ENCODE measurements around the gene HIVEP3. TPM values are rescaled to one million over a fixed set of nuclear protein-coding genes. Genes with fewer than 3 reads are reported as not detected.

HIVEP3 gene
- total RNA-seq, 2 experiments from 2014 or later, result 19.4 to 21.3 TPM

- H3K4me3 Mint-ChIP-seq, result no peak overlapping the region
- no peaks in the 10 kb centered on the region for H3K36me3 Mint-ChIP-seq
- no peaks in the 10 kb centered on the region for H3K27me3 Mint-ChIP-seq
- H3K4me1 Mint-ChIP-seq, result peaks cover 59% of the 10 kb centered on the region
- H3K9me3 Mint-ChIP-seq, result no peaks in the 10 kb centered on the region
- DNase-seq, result no peak
- no peak overlapping the region for H3K27ac Mint-ChIP-seq
Measured at GRCh38 chr1:41674522-41674921, 244.2 kb downstream of the HIVEP3 start.

- Mint-ChIP-seq H3K27me3 (no peaks in the 10 kb centered on the region), H3K4me3 (peak overlapping the region; percentile 63), H3K36me3 (no peaks in the 10 kb centered on the region), H3K9me3 (no peaks in the 10 kb centered on the region), H3K4me1 (peaks cover 60% of the 10 kb centered on the region), H3K27ac (peak overlapping the region; percentile 66)
- DNase-seq, result peak; percentile 35
Measured at GRCh38 chr1:41673806-41674205, 244.9 kb downstream of the HIVEP3 start.

GRCh38 chr1:41673378-41673777 lies 245.3 kb downstream of the HIVEP3 start:
- peaks cover 60% of the 10 kb centered on the region for H3K4me1 Mint-ChIP-seq
- no peak for DNase-seq
- H3K4me3 Mint-ChIP-seq, result peak overlapping the region; percentile 63
- H3K27me3 Mint-ChIP-seq, result no peaks in the 10 kb centered on the region
- H3K9me3 Mint-ChIP-seq, result no peaks in the 10 kb centered on the region
- H3K27ac Mint-ChIP-seq, result peak overlapping the region; percentile 72
- H3K36me3 Mint-ChIP-seq, result no peaks in the 10 kb centered on the region

- no peak for DNase-seq
- Mint-ChIP-seq H3K27me3 (no peaks in the 10 kb centered on the region), H3K4me3 (peak overlapping the region; percentile 30), H3K36me3 (no peaks in the 10 kb centered on the region), H3K4me1 (peaks cover 62% of the 10 kb centered on the region), H3K9me3 (no peaks in the 10 kb centered on the region), H3K27ac (peak overlapping the region; percentile 72)
Measured at GRCh38 chr1:41672641-41673361, 245.9 kb downstream of the HIVEP3 start.

- H3K9me3 Mint-ChIP-seq, result no peaks in the 10 kb centered on the region
- peak overlapping the region; percentile 18 for H3K27ac Mint-ChIP-seq
- H3K36me3 Mint-ChIP-seq, result no peaks in the 10 kb centered on the region
- no peak overlapping the region for H3K4me3 Mint-ChIP-seq
- H3K27me3 Mint-ChIP-seq, result no peaks in the 10 kb centered on the region
- DNase-seq, result no peak
- H3K4me1 Mint-ChIP-seq, result peaks cover 68% of the 10 kb centered on the region
Measured at GRCh38 chr1:41672173-41672572, 246.5 kb downstream of the HIVEP3 start.

GRCh38 chr1:41671116-41671755 lies 247.5 kb downstream of the HIVEP3 start:
- no peak for DNase-seq
- no peak overlapping the region for H3K27ac Mint-ChIP-seq
- peaks cover 78% of the 10 kb centered on the region for H3K4me1 Mint-ChIP-seq
- H3K36me3 Mint-ChIP-seq, result no peaks in the 10 kb centered on the region
- no peaks in the 10 kb centered on the region for H3K27me3 Mint-ChIP-seq
- H3K4me3 Mint-ChIP-seq, result no peak overlapping the region
- no peaks in the 10 kb centered on the region for H3K9me3 Mint-ChIP-seq

GRCh38 chr1:41670217-41670957 lies 248.3 kb downstream of the HIVEP3 start:
- H3K4me3 Mint-ChIP-seq, result no peak overlapping the region
- H3K27ac Mint-ChIP-seq, result peak overlapping the region; percentile 2
- H3K36me3 Mint-ChIP-seq, result no peaks in the 10 kb centered on the region
- H3K9me3 Mint-ChIP-seq, result no peaks in the 10 kb centered on the region
- no peaks in the 10 kb centered on the region for H3K27me3 Mint-ChIP-seq
- peaks cover 86% of the 10 kb centered on the region for H3K4me1 Mint-ChIP-seq
- no peak for DNase-seq

- no peak overlapping the region for H3K4me3 Mint-ChIP-seq
Measured at GRCh38 chr1:41668967-41669366, 249.8 kb downstream of the HIVEP3 start.

GRCh38 chr1:41668054-41668660 lies 250.6 kb downstream of the HIVEP3 start:
- Mint-ChIP-seq H3K9me3 (no peaks in the 10 kb centered on the region), H3K27ac (no peak overlapping the region), H3K4me1 (peaks cover 87% of the 10 kb centered on the region), H3K36me3 (no peaks in the 10 kb centered on the region), H3K4me3 (no peak overlapping the region), H3K27me3 (no peaks in the 10 kb centered on the region)
- DNase-seq, result no peak

More at GRCh38 chr1:41668967-41669366, 249.8 kb downstream of the HIVEP3 start:
- no peak overlapping the region for H3K27ac Mint-ChIP-seq
- no peaks in the 10 kb centered on the region for H3K9me3 Mint-ChIP-seq
- no peaks in the 10 kb centered on the region for H3K27me3 Mint-ChIP-seq
- DNase-seq, result no peak
- no peaks in the 10 kb centered on the region for H3K36me3 Mint-ChIP-seq
- peaks cover 88% of the 10 kb centered on the region for H3K4me1 Mint-ChIP-seq

- Mint-ChIP-seq H3K9me3 (no peaks in the 10 kb centered on the region), H3K27me3 (no peaks in the 10 kb centered on the region), H3K4me1 (peaks cover 81% of the 10 kb centered on the region), H3K36me3 (no peaks in the 10 kb centered on the region), H3K27ac (peak overlapping the region; percentile 86), H3K4me3 (no peak overlapping the region)
- peak; percentile 79 for DNase-seq
Measured at GRCh38 chr1:41666981-41667631, 251.6 kb downstream of the HIVEP3 start.

- peaks cover 1% of the 10 kb centered on the region for H3K36me3 Mint-ChIP-seq
- no peak for DNase-seq
- no peak overlapping the region for H3K4me3 Mint-ChIP-seq
- H3K27ac Mint-ChIP-seq, result peak overlapping the region; percentile 86
- no peaks in the 10 kb centered on the region for H3K9me3 Mint-ChIP-seq
- peaks cover 74% of the 10 kb centered on the region for H3K4me1 Mint-ChIP-seq
- no peaks in the 10 kb centered on the region for H3K27me3 Mint-ChIP-seq
Measured at GRCh38 chr1:41665962-41666917, 252.5 kb downstream of the HIVEP3 start.

GRCh38 chr1:41664861-41665640 lies 253.7 kb downstream of the HIVEP3 start:
- Mint-ChIP-seq H3K9me3 (no peaks in the 10 kb centered on the region), H3K27me3 (no peaks in the 10 kb centered on the region), H3K36me3 (peaks cover 11% of the 10 kb centered on the region), H3K4me1 (peaks cover 74% of the 10 kb centered on the region), H3K4me3 (no peak overlapping the region), H3K27ac (no peak overlapping the region)
- no peak for DNase-seq

- Mint-ChIP-seq H3K9me3 (no peaks in the 10 kb centered on the region), H3K27me3 (no peaks in the 10 kb centered on the region), H3K4me1 (peaks cover 74% of the 10 kb centered on the region), H3K4me3 (peak overlapping the region; percentile 33), H3K27ac (peak overlapping the region; percentile 82), H3K36me3 (peaks cover 23% of the 10 kb centered on the region)
- no peak for DNase-seq
Measured at GRCh38 chr1:41663671-41664400, 254.9 kb downstream of the HIVEP3 start.
